Measurements from ENCODE around the gene GFOD1.

DNA sequence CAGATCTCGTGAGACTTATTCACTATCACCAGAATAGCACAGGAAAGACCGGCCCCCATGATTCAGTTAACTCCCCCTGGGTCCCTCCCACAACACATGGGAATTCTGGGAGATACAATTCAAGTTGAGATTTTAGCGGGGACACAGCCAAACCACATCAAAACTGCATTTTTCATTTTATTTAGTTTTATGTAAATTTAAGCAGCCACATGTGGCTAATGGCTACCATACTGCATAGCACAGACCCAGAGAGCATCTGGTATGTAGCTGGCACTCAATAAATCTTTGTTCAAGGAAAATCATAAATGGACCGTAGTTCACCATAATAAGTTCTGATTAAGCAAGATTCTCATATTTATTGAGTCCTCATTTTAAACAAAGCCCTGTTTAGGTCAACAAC, 15.3 kb downstream of the GFOD1 start:
- TF ChIP-seq EZH2phosphoT487 (IDR thresholded peaks at IDR 0.05; ENCODE audit: borderline replicate concordance): no peak
- TF ChIP-seq, protein P1, sequence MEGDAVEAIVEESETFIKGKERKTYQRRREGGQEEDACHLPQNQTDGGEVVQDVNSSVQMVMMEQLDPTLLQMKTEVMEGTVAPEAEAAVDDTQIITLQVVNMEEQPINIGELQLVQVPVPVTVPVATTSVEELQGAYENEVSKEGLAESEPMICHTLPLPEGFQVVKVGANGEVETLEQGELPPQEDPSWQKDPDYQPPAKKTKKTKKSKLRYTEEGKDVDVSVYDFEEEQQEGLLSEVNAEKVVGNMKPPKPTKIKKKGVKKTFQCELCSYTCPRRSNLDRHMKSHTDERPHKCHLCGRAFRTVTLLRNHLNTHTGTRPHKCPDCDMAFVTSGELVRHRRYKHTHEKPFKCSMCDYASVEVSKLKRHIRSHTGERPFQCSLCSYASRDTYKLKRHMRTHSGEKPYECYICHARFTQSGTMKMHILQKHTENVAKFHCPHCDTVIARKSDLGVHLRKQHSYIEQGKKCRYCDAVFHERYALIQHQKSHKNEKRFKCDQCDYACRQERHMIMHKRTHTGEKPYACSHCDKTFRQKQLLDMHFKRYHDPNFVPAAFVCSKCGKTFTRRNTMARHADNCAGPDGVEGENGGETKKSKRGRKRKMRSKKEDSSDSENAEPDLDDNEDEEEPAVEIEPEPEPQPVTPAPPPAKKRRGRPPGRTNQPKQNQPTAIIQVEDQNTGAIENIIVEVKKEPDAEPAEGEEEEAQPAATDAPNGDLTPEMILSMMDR (conservative IDR thresholded peaks at IDR 0.05; ENCODE audit: low read length): no peak
